Nephron (organoid): ENCODE measurements around the gene MTR.

Source experiments
- H3K27ac Mint-ChIP-seq, 3 experiments: 2 replicates each; pipeline ENCODE4 v1.8.0; 2020; ENCODE audit warnings: mixed read lengths in 3 of 3, mild to moderate bottlenecking in 2 of 3, moderate library complexity in 1 of 3
- H3K27me3 Mint-ChIP-seq: 2 replicates; pipeline ENCODE4 v1.8.0; 2021; ENCODE audit warnings: low read depth, mild to moderate bottlenecking, moderate library complexity, mixed read lengths
- H3K36me3 Mint-ChIP-seq: 2 replicates; pipeline ENCODE4 v1.8.0; 2020; ENCODE audit warnings: low read depth, mixed read lengths
- H3K4me1 Mint-ChIP-seq: 2 replicates; pipeline ENCODE4 v1.8.0; 2020; ENCODE audit warnings: mixed read lengths
- H3K4me3 Mint-ChIP-seq, 3 experiments: 2 replicates each; pipeline ENCODE4 v1.8.0; 2020; ENCODE audit warnings: mild to moderate bottlenecking in 3 of 3, mixed read lengths in 3 of 3, moderate library complexity in 2 of 3
- H3K9me3 Mint-ChIP-seq: 2 replicates; pipeline ENCODE4 v1.8.0; 2020; ENCODE audit warnings: mixed read lengths
- TF ChIP-seq, protein P1 (sequence below), 3 experiments: fragments of 200-600 bp; sonication (generic); IDR thresholded peaks; one replicate each; pipeline ENCODE4 v1.5.0; 2021; ENCODE audit warnings: antibody characterized with exemption in 3 of 3; ENCODE audit not compliant: unreplicated experiment in 3 of 3

The MTR gene

DNA sequence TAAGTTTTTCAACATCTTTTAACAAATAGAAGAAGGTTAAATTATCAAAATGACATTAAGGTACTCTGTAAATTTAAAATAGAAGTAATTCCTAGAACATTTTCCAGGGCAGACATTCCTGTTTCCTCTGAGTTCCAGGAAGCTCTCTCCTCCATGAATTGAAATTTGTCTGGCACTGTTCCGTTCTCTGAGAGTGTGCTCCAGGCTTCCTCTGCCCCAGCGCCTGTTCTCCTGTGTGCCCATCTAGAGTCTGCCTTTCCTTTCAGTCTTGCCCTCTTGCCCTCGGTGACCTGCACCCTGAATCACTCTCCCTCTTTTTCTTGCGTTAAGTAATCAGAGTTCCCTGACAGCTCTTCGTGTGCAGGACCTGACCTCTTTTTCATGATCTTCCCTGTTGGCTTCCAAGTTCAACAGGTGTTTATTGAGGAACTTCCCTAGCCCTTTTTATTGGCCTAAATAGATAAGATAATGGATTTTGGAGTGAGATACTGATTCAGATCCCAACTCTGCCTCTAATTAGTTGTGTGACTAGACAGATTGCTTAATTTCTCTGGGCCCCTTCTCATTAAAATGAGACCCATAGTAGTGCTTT is 77.1 kb downstream of the MTR start:
- Mint-ChIP-seq H3K36me3 (peaks cover 66% of the 10 kb centered on the region), H3K9me3 (peaks cover 5% of the 10 kb centered on the region), H3K27ac (no peak overlapping the region), H3K27me3 (no peaks in the 10 kb centered on the region), H3K4me1 (no peaks in the 10 kb centered on the region), H3K4me3 (no peak overlapping the region)
- TF ChIP-seq, protein P1, sequence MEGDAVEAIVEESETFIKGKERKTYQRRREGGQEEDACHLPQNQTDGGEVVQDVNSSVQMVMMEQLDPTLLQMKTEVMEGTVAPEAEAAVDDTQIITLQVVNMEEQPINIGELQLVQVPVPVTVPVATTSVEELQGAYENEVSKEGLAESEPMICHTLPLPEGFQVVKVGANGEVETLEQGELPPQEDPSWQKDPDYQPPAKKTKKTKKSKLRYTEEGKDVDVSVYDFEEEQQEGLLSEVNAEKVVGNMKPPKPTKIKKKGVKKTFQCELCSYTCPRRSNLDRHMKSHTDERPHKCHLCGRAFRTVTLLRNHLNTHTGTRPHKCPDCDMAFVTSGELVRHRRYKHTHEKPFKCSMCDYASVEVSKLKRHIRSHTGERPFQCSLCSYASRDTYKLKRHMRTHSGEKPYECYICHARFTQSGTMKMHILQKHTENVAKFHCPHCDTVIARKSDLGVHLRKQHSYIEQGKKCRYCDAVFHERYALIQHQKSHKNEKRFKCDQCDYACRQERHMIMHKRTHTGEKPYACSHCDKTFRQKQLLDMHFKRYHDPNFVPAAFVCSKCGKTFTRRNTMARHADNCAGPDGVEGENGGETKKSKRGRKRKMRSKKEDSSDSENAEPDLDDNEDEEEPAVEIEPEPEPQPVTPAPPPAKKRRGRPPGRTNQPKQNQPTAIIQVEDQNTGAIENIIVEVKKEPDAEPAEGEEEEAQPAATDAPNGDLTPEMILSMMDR (IDR thresholded peaks at IDR 0.05; ENCODE audit: unreplicated experiment in 3 of 3): no peak

DNA sequence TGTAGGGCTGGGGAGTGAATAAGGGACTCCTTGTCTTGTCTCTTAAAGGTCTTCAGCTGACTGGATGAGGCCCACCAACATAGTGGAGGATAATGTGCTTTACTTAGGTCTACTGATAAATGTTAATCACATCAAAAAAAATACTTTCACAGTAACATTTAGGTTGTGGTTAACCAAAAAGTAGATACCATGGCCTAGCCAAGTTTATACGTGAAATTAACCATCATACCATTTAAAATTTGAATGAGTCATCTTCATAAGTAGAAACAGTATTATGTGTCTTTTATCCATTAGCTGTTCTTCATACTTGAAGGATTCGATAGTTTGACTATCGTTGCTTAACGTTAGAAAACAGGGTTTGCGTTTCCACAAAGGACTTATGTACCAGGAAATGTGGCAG is 80.9 kb downstream of the MTR start:
- H3K9me3 Mint-ChIP-seq: no peaks in the 10 kb centered on the region
- H3K36me3 Mint-ChIP-seq: peaks cover 61% of the 10 kb centered on the region
- TF ChIP-seq, protein P1 (IDR thresholded peaks at IDR 0.05; ENCODE audit: unreplicated experiment in 3 of 3): no peak

DNA sequence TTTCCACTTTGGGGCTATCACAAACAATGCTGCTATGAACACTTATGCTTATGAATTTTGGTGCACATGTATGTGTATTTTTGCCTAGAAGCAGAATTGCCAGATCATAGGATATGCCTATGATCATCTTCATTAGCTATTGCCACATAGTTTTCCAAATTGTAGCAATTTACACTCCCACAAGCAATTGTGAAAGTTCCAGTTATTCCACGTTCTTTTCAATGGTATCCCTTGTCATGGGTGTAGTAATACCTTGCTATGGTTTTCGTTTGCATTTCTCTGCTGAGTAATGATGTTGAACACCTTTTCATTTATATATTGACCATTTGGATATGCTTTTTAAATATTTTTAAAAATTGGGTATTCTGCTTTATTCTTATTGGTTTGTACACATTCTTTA is 82.6 kb downstream of the MTR start:
- TF ChIP-seq, protein P1 (IDR thresholded peaks at IDR 0.05; ENCODE audit: unreplicated experiment in 3 of 3): no peak
- no peaks in the 10 kb centered on the region for H3K9me3 Mint-ChIP-seq
- H3K4me1 Mint-ChIP-seq: no peaks in the 10 kb centered on the region
- H3K4me3 Mint-ChIP-seq: no peak overlapping the region
- H3K36me3 Mint-ChIP-seq: peaks cover 53% of the 10 kb centered on the region
- no peaks in the 10 kb centered on the region for H3K27me3 Mint-ChIP-seq
- no peak overlapping the region for H3K27ac Mint-ChIP-seq

More for the DNA sequence above, 80.9 kb downstream of the MTR start:
- Mint-ChIP-seq H3K4me1 (no peaks in the 10 kb centered on the region), H3K4me3 (no peak overlapping the region), H3K27ac (no peak overlapping the region), H3K27me3 (no peaks in the 10 kb centered on the region)

DNA sequence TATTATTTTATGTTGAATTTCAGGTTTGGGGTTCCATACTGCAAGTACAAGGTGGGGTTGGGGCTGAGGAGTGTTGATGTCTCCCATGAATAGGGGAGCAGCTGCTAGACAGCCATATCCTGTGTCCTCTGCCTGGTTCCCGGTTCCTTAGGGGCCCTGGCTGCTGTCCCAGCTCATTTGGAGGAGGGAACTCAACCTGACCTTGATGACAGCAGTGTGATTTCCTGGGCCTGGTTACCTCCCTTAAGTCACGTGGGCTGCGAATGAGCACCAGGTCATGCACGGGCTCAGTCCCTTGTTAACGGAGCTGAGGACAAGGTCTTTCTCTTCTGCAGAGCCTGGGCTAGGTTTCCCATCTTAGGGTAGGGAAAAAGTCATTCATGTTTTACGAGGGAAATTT is 85.1 kb downstream of the MTR start:
- Mint-ChIP-seq H3K36me3 (peaks cover 58% of the 10 kb centered on the region), H3K9me3 (no peaks in the 10 kb centered on the region), H3K27me3 (no peaks in the 10 kb centered on the region), H3K27ac (no peak overlapping the region), H3K4me1 (no peaks in the 10 kb centered on the region), H3K4me3 (no peak overlapping the region)
- TF ChIP-seq, protein P1 (IDR thresholded peaks at IDR 0.05; ENCODE audit: unreplicated experiment in 3 of 3): no peak

DNA sequence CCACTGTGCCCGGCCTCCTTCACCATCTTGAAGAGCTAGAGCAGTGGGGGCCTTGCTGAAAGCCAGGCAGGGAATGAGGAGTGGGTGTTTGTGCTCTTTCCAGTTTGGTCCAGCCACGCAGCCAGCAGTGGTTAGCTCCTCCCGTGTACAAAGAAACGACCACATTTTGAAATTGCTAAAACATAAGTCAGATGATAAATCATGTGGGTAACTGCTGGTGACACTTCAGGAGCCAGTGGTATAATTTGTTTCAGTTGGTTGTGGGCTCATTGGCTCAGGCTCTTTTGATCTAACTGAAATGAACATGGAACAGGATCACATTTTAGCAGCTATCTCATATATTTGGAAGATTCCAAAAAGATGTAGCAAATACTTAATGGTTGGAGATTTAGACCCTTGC is 87.6 kb downstream of the MTR start:
- TF ChIP-seq, protein P1 (IDR thresholded peaks at IDR 0.05; ENCODE audit: unreplicated experiment in 3 of 3): no peak
- Mint-ChIP-seq H3K9me3 (no peaks in the 10 kb centered on the region), H3K4me1 (peaks cover under 1% of the 10 kb centered on the region), H3K27ac (no peak overlapping the region), H3K27me3 (no peaks in the 10 kb centered on the region), H3K4me3 (no peak overlapping the region), H3K36me3 (peaks cover 61% of the 10 kb centered on the region)

DNA sequence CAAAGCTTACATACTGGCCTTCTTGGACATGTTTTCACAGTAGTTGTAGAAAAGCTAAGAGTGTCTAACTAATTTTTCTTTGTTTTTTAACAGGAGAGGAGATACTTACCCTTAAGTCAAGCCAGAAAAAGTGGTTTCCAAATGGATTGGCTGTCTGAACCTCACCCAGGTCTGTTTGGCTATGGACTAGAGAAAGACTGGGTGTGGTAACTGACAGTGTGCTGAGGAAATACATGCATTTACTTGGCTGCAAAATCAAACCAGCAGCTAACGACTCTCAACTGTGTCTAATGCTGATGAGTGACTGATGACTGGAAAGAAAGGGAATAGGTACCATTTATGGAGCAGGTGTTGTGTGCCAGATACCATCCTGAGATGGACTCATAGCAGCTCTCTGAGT is 91.1 kb downstream of the MTR start:
- TF ChIP-seq, protein P1 (IDR thresholded peaks at IDR 0.05; ENCODE audit: unreplicated experiment in 3 of 3): no peak
- H3K4me3 Mint-ChIP-seq: no peak overlapping the region
- H3K27me3 Mint-ChIP-seq: no peaks in the 10 kb centered on the region
- H3K9me3 Mint-ChIP-seq: no peaks in the 10 kb centered on the region
- H3K4me1 Mint-ChIP-seq: peaks cover 14% of the 10 kb centered on the region
- no peak overlapping the region for H3K27ac Mint-ChIP-seq
- peaks cover 65% of the 10 kb centered on the region for H3K36me3 Mint-ChIP-seq
